GM21529 (cell line): ENCODE measurements around the gene CYTH4.

Source experiments
- ATAC-seq: cut with Tn5 transposase; IDR thresholded peaks from one replicate; pipeline ENCODE4 v1.9.1; 2021; ENCODE audit not compliant: unreplicated experiment

Gene CYTH4

GRCh38 chr22:37306494-37306829 lies 24.2 kb downstream of the CYTH4 start:
- ATAC-seq = no peak

DNA sequence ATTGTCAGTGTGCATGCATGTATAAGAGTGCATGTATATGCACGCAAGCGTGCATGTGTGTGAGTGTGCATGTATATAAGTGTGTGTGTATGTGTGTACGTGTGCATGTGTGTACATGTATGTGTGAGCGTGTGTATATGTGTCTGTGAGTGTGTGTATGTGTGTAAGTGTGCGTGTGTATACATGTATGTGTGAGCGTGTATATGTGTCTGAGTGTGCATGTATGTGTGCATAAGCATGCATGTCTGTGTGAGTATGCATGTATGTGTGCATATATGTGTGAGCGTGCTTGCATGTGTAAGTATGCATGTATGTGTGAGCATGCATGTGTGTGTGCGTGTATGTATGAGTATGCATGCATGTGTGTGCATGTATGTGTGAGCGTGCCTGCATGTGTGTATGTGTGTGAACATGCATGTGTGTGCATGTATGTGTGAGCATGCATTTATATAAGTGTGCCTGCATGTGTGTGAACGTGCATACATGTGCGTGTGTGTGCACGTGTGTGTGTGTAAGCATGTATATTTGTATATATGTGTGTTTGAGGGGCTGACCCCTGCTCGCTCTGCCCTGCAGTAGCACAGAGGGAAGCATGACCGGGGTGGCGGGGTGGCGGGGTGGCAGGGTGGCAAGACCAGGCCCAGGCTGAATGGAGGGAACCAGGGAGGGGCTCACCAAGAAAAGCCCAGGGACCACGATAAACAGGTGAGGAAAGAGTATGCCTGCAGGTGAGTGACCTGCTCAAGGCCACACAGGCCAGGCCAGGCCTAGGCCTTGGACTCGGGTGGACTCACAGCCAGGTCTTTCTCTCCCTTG lies 26.3 kb downstream of the CYTH4 start:
- ATAC-seq = no peak

GRCh38 chr22:37309211-37310074 lies 27.1 kb downstream of the CYTH4 start:
- ATAC-seq = no peak

- ATAC-seq = no peak
These were observed 27.8 kb downstream of the CYTH4 start for GRCh38 chr22:37310075-37310606.

DNA sequence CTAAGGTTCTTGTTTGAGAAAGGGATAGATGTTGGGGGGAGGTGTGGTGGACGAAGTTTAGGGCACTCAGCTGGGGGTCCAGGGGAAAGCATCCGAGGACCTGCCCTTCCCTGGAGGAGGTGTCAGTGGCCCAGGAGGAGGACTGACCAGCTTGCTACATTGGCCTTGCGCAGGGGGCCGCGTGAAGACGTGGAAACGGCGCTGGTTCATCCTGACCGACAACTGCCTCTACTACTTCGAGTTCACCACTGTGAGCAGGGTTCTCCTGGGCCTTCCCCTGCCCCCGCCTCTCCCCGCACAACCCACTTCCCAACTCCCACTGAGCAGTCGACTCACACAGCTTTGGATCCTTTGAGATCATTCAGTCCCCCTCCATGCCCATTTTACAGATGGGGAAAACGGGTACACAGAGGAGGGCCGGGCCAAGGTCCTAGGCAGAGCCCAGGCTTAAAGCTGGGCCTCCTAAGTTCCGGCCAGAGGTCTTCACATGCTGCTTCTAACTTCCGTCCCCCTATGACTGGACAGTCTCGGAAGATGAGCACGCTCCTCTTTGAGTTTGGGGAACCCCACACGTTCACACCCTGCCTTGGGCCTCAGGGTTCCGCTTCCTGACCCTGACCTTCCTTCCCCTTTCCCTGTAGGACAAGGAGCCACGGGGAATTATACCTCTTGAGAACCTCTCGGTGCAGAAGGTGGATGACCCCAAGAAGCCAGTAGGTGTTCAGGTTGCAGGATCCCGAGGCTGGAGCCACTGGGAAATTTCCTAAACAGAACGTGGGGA lies 28.7 kb downstream of the CYTH4 start:
- no peak for ATAC-seq

DNA sequence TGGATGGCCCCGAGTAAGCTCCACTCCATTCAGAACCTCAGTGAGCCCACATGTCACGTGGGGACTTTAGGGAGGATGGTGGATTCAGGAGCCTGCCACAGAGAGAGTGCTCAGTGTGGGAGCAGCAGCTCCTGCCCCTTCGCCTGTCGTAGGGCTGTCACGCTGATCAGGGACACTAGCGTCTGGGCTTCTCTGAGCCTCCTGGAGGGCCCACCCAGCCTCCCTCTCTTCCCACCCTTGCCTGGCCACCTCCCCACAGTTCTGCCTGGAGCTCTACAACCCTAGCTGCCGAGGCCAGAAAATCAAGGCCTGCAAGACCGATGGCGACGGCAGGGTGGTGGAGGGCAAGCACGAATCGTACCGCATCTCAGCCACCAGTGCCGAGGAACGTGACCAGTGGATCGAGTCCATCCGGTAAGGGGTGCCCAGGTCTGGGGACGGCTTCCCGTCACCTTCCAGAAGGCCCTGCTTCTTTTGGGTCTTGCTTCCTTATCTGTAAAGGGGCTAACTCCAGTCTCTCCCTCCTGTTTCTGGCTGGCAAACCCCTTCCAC lies 29.5 kb downstream of the CYTH4 start:
- ATAC-seq = no peak

DNA sequence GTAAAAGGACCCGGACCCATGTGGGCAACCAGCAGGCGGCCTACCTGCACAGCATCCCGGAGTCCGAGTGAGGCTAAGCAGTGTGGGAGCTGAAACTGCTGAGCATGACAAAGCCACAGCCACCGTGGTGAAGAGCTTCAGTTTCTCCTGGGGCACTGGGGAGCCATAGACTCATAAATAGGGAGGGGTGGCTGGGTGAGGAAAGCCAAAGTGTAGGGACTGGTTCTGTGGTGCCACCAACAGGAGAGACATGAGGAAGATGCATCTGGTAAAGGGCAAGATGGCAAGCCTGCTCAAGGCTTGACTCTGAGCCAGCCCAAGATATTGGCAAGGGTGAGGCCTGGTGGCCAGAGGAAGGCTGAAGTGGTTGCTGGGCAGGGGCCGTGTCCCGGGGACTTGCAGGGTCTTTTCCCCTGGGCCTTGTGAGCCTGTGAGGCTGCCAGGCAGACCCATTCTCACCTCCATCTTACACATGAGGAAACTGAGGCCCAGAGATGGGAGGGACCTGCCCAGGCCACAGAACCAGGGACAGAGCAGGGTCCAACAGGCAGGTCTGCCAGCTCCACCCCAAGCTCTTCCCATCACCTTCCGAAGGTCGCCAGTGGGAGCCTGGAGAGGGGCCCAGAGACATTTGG lies 30.4 kb downstream of the CYTH4 start:
- ATAC-seq = no peak

GRCh38 chr22:37313376-37314314 lies 31.3 kb downstream of the CYTH4 start:
- no peak for ATAC-seq

DNA sequence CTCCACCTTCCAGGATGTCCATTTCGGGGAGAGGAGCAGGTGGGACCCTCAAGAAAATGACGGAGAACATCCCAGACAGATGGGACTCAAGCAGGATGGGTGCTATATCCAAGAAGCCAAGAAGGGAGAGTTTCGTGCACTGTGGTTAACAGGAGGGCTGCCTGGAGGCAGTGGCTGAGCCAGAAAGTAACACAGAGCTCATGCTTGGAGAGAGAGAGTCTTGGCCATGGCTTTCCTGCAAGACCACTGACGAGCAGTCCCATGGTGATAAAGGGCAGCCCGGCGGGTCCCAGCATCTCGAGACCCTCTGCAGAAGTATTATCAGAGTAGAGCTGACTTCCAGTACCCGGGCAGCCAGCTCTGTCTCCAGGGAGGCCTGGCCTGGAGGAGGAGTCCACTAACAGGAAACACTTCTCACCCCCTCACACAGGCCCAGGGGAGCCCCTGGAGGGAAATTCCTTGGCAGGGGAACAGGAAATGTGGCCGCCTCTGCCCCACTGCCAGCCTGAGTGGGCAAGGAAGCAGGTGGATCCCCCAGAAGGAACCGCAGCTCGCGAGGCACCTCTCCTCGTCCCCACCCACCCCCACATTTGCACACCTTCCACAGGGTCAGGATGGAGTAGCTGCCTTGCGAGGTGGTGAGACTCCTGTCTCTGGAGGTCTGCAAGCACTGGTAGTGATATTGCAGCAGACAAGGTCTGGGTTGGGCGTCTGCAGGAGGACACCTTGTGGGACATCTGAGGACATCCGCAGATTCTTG lies 32.2 kb downstream of the CYTH4 start:
- ATAC-seq = no peak

DNA sequence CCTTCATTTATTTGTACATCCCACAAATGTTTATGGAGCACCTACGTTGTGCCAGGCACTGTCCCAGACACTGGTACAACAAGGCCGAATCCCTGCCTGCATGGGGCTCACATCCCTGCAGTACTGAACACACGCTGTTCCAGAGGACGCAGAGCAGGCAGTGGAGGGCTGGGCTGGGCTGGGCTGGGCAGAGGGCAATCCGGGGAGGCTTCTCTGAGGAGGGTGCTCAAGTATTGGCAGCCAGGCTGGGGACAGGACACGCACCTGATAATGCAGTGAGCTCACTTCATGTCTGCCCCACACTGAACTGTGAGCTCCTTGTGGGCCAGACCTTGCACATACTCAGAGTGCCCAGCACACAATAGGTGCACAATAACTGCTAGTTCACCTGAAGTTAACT lies 34.1 kb downstream of the CYTH4 start:
- no peak for ATAC-seq

GRCh38 chr22:37316875-37317371 lies 34.6 kb downstream of the CYTH4 start:
- no peak for ATAC-seq

- ATAC-seq = no peak
These were observed 35.4 kb downstream of the CYTH4 start for GRCh38 chr22:37317698-37318210.

- no peak for ATAC-seq
These were observed 36.2 kb downstream of the CYTH4 start for GRCh38 chr22:37318364-37319109.

GRCh38 chr22:37319469-37319868 lies 37.2 kb downstream of the CYTH4 start:
- ATAC-seq = no peak

GRCh38 chr22:37320726-37321677 lies 38.7 kb downstream of the CYTH4 start:
- no peak for ATAC-seq

- ATAC-seq = no peak
These were observed 42.2 kb downstream of the CYTH4 start for GRCh38 chr22:37324340-37325038.
